ENCODE measurements around the gene NCOA1.

DNA sequence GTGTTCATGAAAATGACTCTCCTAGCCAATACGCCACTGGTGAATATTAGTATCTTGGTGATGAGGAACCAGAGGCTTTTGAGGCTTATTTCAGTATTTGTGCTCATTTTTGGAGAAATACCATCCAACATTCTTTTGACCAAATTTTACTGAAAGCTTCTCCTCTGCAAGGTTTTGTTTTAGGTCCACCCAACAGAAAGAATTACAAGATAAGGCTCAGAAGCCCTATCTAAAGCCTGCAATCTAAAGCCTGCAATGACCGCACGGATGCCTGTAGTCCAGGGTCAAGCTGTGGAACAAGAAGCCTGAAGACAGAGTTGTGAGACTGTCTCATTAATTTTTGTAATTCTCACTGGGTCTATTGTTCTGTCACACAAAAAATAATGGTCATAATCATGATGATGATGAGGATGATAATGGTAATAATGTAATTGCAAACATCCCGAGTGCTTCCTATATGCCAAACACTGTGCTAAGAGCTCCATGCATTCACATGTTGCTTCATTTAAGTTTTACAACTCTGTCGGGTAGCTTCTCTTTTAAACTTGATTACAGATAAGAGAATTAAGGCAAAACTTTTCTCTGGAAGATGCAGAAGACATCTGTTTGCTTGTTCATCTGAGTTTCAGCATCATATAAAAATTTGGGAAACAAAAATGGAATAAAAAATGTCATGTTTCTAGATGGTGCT, 33.2 kb upstream of the NCOA1 start:
- TF ChIP-seq, protein P1, sequence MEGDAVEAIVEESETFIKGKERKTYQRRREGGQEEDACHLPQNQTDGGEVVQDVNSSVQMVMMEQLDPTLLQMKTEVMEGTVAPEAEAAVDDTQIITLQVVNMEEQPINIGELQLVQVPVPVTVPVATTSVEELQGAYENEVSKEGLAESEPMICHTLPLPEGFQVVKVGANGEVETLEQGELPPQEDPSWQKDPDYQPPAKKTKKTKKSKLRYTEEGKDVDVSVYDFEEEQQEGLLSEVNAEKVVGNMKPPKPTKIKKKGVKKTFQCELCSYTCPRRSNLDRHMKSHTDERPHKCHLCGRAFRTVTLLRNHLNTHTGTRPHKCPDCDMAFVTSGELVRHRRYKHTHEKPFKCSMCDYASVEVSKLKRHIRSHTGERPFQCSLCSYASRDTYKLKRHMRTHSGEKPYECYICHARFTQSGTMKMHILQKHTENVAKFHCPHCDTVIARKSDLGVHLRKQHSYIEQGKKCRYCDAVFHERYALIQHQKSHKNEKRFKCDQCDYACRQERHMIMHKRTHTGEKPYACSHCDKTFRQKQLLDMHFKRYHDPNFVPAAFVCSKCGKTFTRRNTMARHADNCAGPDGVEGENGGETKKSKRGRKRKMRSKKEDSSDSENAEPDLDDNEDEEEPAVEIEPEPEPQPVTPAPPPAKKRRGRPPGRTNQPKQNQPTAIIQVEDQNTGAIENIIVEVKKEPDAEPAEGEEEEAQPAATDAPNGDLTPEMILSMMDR (IDR thresholded peaks at IDR 0.05), result no peak
- no peak for TF ChIP-seq POLR2A (IDR thresholded peaks at IDR 0.05)

Measured in testis (tissue), 2 donors.